NCI-H2029 (cell line): ENCODE data around the gene PHPT1.
"Not testable (repeated sequence)": the region's sequence is repeated elsewhere in the genome, so short reads cannot be mapped to it uniquely, and the experiment has no call there.

Source experiments
- DNase-seq: peaks from one replicate; lab custom pipeline; 2025; lab: John Stamatoyannopoulos, UW

The PHPT1 gene

DNA sequence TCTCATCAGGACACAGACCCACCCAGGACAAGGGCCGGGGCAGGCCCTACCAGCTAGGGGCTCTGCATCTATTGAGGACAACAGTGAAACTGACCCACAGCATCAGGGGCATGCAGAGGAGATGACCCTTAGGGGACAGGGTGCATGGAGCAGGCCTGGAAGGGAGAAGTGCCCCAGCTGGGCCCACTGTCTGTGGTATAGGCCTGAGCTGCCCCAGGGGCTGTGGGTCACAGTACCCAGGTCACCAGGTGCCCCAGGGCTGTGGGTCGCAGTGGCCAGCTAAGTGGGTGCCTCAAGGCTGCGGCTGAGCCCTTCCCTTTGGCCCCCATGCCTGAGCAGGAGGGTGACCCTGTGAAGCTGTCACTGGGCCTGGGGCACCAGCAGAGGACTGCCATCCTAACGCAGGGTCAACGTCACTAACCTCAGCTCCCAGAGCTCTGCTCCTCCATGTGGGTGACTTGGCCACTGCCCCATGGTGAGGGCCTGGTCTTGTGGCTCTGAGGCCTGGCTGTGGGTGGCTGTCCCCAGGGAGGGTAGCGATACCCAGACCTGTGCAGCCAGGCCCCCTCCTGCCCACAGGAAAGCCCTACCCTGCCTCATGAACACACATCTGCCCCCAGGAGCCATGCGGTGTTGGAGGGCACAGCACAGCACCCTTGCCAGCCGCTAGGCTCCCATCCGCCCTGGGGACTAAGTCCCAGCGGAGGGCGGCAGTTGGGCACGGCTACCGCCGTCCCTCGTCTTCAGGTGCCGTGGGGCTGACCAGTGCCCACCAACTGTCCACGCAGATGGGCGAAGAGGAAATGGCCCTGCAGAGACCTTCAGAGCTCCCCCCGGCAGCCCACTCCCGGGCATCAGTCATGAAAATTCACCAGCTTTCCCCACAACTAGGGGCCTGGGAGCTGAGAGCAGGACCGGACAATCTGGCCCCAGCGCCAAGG is 12.0 kb downstream of the PHPT1 start:
- no peak for DNase-seq

- no peak for DNase-seq
These were observed 12.8 kb downstream of the PHPT1 start for GRCh38 chr9:136861874-136862457.

DNA sequence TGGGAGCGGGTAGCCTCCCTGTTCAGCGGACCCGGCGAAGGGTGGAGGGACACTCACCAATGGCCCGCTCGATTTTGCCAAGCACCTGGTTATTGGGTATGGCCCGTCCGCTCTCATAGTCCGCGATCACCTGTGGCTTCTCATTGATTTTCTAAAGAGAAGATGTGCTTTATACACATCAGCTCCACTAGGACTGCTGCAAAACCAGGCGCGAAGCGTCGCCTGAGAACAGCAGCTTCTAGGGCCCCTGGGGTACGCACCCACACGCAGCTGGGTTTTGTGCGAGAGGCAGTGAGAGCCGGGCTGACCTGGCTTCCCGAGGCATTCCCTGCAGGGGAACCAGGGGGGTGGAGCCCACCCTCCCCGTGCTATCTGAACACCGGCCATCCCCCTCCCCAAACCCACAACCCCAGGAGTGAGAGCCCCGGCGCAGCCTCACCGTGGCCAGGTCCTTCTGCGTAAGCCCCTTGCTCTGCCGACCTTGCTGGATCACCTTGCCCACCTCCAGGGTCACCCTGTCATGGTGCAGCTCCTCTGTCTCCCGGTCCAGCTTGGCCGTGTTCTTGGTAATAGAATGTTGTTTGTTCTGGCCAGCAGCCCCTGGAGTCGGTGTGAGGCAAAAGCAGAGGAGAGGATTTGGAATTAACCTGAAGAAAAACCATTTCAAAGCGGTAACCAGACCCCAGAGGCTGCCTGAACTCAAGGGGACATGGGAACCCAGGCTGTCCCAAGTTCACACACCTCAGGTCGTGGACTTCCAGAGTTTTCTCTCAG is 13.8 kb downstream of the PHPT1 start:
- DNase-seq, result no peak

- DNase-seq, result no peak
These were observed 14.5 kb downstream of the PHPT1 start for GRCh38 chr9:136863623-136864273.

GRCh38 chr9:136865041-136865767 is 16.0 kb downstream of the PHPT1 start:
- DNase-seq, result no peak

- DNase-seq, result no peak
These were observed 16.5 kb downstream of the PHPT1 start for GRCh38 chr9:136865768-136866103.

GRCh38 chr9:136866898-136867421 is 17.8 kb downstream of the PHPT1 start:
- DNase-seq, result not testable (repeated sequence)

- DNase-seq, result no peak
These were observed 18.3 kb downstream of the PHPT1 start for GRCh38 chr9:136867480-136867879.

DNA sequence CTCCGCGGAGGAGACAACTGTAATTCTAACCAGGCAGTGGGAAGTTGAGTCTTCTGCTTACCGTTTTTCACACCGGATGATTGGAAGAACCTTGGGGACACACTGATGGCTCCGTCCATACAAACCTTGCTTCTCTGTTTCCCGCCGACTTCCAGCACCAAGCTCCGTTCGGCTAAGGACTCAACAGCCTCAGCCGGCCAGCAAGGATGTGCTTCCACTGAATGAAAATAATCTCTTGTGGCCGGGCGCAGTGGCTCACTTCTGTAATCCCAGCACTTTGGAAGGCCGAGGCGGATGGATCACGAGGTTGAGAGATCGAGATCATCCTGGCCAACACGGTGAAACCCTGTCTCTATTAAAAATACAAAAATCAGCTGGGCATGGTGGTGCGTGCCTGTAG is 18.7 kb downstream of the PHPT1 start:
- DNase-seq, result no peak

DNA sequence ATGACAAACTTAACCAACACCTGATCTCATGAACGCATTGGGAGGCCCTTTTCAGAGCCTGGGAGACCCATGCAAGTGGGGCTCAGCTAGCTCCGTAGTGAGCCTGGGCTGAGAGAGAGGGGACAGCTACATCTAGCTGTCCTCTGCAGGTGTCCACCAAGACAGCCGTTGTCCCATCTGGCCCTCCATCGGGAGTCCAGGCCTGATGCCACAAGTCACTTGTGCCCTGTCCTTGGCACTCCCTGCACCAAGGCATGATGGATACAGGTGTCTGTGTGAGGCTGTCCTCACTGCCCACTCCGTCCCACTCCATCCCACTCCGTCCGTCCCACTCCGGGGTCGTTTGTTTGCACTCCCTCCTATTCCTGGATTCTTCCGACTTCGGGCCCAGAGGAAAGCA is 19.4 kb downstream of the PHPT1 start:
- no peak for DNase-seq

- DNase-seq, result not testable (repeated sequence)
These were observed 20.4 kb downstream of the PHPT1 start for GRCh38 chr9:136869611-136870010.

DNA sequence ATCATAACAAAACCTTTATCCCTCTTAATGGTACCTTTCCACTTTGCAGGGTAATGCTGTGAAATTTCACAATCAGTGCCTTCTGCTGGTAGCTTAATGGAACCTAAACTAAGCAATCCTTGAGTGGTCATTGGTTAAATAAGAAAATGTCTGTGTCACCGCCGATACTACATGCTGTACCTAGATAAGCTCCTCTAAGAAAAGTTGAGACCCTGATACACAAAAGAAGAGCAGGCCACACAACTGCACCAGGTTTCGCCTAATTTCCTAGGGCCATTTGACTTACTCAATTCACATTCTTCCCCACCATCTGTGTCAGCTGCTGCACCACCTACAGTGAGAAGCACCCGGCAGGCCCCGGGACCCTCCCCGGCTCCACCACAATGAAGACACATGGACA is 25.9 kb downstream of the PHPT1 start:
- no peak for DNase-seq

DNA sequence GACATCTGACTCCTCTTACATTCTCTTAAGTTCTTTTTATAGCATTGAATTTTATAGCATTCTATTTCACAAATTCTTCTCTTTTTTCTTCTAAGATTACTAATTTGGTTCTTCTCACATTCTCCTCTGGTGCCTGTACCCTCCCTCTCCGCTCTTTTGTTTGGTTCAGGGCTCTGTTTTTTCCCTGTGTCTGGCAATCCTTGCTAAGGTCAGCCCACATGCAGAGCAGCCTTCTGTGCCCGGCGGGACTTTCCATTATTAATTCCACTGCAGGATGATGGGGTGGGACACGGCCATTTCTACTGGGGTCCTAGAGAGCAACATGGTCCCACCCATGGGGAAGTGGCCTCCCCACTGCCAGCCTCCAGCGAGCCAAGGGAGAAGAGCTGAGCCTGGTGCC is 27.3 kb downstream of the PHPT1 start:
- no peak for DNase-seq

DNA sequence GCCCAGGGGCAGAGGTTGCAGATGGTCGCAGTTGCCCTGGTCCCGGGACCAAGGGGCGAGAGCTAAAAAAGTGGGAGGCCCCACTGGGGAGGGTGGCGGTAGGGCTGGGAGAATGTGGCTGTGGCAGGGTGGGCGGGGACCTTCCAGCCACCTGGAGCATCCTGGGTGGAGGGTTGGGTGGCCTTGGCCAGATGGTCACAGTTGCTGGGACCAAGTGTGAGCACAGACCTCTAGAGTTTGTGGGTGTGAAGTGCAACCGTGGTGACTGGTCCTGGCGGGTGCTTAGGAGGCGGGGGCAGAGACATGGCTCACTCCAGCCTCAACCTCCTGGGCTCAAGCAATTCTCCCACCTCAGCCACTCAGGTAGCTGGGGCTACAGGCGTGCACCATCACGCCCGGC is 31.4 kb downstream of the PHPT1 start:
- DNase-seq, result no peak

DNA sequence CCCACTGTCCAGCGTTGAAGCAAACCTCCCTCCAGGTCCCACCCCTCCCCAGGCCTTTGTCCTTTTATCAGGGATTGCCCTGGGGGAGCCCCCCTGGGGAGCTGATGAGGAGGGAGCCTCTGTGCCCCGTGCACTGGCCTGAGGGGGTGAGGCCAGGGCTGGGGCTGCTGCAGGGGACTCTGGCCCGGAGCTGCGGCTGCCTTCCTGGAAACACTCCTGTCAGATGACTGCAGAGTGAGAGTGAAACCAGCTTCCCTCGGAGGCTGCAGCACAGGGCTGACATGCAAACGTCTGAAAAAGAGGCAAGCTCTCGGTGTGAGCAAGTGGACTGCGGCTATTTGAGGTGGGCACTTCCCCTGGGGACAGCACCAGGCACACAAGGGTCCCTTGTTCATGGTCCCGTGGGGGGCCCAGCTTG is 32.5 kb downstream of the PHPT1 start:
- DNase-seq, result no peak

DNA sequence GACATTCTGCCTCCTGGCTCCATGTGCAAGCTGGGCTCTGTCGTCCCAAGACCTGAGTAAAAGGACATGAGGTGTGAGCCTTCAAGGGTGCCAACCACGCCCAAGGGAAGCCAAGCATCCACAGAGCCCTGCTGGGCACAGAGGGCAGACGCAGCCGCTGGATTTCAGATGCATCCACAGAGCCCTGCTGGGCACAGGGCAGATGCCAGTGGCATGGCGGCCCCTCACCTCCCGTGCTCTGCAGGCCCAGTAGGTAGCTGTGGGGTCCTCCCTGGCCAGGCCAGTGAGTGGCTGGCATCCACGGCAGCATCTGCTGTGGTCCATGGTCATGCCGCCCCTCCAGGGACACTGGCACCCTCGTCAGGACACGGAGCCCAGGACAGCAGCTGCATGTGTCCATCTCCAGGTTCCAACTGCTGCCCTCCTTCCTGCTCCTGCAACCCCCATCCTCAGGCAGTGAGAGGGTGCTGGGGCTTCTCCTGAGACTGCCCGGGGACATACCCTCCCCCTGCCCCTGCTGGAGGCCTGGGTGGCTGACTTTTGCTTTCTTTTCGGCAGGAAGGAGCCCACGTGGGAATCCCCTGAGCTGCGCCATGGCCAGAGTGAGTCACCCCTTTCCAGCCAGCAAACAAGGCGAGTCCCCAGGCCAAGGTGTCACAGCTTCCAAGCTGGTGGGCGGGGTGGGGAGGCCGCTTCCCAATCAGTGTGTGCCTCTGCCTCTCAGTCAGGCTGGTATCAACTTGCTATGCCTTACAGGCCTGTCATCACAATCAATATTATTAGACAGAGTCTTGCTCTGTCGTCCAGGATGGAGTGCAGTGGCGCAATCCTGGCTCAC is 33.1 kb downstream of the PHPT1 start:
- DNase-seq, result no peak

- not testable (repeated sequence) for DNase-seq
These were observed 33.7 kb downstream of the PHPT1 start for GRCh38 chr9:136882947-136883283.

DNA sequence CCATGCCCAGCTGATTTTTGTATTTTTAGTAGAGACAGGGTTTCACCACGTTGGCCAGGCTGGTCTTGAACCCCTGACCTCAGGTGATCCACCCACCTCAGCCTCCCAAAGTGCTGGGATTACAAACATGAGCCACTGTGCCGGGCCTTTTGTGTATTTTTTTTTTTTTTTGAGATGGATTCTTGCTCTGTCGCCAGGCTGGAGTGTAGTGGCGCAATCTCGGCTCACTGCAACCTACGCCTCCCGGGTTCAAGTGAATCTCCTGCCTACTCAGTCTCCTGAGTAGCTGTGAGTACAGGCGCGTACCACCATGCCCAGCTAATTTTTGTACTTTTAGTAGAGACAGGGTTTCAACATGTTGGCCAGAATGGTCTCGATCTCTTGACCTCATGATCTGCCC is 34.5 kb downstream of the PHPT1 start:
- DNase-seq, result not testable (repeated sequence)

- DNase-seq, result peak; percentile 97
These were observed 36.9 kb downstream of the PHPT1 start, which contains the start of gene TRAF2 for GRCh38 chr9:136885950-136886578. Gene TRAF2, plus strand, starts transcription at chr9:136886516. Its CDS starts 12,225 bp downstream, at chr9:136898741.
